Measurements from ENCODE around the gene IGHMBP2.
"Not testable (repeated sequence)": the region's sequence is repeated elsewhere in the genome, so short reads cannot be mapped to it uniquely, and the experiment has no call there.

Gene IGHMBP2

DNA sequence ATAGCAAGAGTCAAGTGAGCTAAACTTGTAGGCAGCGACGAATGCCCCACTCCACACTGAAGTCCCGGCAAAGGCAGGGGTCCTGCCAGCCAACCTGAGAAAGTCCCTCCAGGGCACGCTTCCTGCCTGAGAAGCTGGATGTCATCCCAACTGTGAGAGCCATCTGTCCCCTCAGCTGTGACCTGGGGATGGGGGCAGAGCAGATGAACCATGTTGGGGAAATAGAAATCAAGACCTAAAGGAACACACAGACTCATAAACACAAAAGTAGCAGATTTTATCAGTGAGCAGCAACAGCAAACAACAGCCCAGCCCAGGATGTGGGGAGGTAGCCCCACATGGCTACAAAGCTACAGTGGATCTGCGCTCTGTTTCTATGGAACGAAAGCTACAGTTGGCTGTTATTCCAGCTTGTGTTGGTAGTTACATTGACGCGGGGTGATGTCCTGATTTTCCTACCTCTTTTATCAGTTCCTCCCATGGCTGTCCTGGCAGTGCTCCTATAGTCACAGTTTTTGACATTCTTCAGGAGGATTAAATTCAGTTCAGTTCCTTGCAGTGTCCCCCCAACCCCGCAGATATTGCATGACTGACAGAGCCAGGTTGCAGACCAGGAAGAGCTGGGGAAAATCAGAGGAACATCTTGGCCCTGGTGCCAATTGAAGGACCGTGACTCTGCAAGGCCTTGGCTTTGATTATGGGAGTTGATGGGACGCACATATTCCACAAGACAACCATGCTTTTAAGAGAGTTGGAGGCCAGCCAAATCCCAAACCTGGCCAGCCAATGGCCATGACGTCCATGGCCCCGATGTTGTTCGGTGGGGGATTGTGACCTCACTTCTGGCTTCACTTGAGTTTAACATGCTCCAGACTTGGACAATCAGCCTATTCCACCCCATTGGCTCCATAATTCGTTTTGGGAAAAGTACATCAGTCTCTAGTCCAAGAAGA, 62.5 kb downstream of the IGHMBP2 start:
- no peak for DNase-seq

DNA sequence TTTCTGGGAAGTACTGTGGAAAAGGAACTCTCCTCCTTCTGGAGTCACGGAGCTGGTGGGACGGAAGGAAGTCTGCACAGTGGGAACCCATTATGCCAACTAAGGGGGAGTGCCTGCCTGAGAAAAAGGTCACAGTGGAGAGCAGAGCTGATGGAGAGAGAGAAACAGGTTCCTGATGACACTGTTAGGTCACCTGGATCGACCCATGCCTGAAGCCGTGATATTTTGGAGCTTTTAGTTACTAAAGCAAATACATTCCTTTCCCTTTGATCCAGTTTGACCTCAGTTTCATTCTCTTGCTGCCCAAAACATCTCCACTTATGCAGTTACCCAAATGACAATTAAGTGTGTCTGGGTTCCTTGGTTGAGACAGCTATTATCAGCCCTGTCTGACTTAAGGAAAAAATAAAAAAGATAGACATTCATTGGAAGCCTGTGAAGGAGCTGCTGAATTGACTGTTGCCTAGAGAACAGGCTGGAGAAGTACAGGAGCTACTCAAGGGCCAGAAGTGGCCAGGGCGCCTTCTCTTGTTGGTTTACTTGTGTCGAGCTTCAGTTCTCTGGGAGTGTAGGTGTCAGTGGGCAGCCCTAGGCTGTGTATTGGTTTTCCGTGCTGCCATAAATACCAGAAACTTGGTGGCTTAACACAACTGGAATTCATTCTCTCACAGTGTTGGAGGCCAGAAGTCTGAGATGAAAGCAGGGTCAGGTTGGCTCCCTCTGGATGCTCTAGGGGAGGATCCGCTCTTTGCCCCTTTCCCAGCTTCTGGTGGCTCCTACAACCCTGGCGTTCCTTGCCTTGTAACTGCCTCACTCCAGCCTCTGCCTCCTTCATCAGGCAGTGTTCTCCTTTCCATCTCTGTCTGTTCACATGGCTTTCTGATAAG, 63.4 kb downstream of the IGHMBP2 start:
- DNase-seq: no peak

DNA sequence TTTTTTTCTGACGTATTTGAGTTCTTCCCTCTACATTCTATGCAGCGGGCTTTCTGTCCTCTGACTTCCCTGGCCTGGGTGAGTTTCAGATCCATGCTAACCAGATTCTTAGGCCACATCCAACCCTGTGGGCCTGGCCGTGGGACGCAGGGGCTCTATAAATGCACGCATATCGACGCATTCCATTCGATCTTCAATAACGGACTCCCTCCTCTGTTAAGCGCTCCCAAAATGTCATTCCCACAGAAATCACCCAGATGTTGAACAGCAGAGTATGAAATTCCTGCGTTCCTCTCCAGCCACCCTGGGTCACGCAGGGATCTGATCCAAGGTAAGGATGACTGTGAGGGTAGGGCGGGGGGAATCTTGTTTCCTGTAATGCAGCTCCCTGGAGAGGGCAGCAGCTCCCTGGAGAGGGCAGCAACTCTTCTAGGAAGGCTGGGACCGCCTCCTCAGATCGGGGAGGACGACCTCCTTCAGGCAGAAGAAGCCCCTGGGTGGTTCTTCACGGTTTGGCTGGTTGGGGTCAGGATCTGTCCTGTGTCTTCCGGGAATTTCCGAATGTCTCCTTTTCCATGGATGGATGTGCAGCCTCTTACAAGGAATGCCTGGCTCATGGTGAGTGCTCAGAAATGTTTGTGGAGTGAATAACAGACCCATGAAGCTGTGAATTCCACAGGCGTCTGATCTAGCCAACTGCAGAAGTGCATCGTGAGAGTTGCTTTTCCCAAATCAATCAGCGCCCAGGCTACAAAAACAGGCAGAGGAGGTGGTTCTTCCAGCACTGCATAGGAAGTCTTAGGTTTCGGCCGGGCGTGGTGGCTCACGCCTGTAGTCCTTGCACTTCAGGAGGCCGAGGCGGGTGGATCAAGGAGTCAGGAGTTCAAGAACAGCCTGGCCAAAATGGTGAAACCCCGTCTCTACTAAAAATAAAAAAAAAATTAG, 64.9 kb downstream of the IGHMBP2 start:
- DNase-seq: no peak

DNA sequence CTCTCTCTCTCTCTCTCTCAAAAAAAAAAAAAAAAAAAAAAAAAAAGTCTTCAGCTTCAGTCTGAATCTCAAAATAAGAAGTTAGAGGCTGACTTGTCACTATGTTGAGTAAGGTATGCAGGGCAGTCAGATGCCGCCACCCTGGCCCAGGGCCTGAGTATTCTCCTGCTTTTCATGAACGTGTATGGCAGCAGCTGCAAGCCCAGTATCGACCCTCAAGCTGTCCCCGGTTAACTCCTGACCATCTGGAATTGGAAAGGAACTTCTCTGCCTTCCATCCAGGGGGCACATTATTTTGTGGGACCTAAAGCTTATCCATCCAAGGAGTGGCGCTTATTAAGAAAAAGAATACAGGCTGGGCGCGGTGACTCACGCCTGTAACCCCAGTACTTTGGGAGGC, 65.7 kb downstream of the IGHMBP2 start:
- no peak for DNase-seq

DNA sequence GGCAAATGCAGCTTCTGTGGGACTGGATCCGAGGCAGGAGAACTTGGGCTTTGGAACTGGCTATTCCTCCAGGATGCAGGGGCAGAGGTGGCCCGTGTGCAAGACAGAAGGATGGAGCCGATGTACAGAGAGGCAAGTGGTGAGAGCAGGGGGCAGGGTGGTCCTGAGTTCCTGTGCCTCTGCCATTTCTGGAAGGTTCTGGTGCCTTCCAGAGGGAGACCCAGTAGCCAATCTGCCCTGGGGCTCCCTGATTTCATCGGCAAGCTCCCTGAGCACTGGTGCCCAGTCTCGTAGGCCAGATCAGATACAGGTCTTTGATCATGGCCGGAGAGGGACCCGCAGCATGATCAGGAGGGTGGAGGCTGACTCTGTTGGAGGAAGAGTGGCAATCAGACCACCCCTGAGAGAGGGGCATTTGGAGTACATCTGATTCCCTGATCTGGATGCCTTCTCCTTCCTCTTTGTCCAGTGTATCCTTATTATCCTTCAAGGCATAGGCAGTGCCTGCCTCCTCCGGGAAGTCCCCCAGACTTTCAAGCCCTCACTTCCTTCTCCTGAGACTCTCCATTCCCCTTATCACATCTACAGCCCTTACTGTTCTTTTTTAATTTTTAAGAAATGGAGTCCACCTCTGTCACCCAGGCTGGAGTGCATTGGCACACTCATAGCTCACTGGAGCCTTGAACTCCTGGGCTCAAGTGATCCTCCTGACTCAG, 67.4 kb downstream of the IGHMBP2 start:
- no peak for DNase-seq

DNA sequence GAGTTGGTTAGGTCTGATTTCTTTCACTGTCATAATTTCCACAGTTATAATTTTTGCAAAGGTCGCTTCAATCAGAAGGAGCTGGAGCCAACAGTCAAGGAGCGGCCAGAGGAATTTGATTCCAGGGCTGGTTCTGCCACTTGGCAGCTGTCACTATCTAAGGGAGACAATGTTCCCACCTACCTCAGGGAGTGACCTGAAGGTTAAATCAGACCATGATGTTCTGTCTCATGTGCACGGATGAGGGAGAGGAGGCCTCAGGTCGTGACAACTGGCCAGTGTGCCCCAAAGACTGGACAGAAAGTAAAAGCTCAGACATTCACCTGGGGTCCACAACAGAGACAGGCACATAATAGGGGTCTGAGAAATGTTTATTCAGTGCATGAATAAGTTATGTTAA, 69.5 kb downstream of the IGHMBP2 start:
- no peak for DNase-seq

DNA sequence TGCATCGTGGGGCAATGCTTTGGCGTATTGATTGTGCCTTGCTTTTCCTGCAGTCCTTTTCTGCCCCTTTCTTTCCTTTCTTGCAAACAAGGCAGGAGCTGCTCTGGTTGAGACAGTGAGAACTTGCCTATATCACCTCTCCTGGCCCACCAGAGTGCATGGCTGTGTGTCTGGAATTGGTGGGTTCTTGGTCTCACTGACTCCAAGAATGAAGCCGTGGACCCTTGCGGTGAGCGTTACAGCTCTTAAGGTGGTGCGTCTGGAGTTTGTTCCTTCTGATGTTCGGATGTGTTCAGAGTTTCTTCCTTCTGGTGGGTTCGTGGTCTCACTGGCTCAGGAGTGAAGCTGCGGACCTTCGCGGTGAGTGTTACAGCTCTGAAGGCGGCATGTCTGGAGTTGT, 70.0 kb downstream of the IGHMBP2 start:
- not testable (repeated sequence) for DNase-seq

DNA sequence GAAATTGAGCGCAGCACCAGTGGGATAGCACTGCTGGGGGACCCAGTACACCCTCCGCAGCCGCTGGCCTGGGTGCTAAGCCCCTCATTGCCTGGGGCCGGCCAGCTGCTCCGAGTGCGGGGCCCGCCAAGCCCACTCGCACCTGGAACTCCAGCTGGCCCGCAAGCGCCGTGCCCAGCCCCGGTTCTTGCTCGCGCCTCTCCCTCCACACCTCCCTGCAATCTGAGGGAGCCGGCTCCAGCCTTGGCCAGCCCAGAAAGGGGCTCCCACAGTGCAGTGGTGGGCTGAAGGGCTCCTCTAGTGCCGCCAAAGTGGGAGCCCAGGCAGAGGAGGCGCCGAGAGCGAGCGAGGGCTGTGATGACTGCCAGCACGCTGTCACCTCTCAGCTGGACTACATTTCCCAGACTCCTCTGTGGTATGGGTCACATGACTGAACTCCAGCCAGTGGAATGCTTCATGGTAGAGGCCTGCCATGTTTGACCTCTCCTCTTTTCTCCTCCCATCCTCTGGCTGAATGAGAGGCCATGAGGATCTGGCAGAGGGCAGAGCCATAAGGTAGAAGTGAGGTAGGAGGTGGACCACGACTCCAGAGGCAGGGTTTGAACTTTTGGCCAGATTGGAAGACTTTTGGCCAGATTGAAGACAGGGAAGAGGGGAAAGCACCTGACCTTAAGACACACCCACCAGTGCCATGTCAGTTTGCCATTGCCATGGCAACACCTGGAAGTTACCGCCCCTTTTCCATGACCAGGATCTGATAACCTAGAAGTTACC, 70.9 kb downstream of the IGHMBP2 start:
- peak; percentile 40 for DNase-seq

DNA sequence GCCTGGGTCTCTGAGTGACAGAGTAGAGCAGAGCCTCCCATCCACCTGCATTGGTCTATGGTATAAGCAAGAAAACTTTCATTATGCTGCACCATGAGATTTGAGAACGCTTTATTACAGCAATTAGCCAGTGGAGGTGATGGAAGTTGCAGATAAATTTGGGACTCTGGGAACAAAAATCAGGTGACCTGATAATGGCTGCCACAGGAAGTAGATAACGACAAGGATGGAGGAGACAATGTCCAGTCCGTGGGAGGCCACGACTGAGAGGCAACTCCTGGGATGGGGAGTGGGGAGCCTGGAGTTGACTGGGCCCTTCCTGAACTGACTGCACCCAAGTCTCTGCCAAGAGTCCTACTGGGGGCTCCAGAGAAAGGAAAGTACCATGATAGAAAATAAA, 72.4 kb downstream of the IGHMBP2 start:
- DNase-seq: no peak

DNA sequence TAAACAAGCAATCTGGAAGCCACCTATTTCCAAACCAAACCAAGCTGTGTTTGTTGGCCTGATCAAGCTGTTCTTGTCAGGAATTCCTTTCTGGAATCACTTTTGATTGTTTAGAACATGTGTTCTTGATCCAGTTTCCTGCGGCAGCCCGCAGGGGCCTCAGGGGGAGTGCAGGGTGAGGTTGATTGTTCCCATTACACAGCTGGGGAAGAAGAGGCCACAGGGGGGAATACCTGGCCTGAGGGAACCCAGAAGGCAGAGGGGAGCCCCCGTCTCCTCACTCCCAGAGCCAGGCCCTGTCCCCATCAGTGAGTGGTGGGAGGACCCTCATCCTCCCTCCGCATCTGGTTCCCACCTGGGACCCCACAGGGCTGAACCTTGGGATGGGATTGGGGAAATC, 72.9 kb downstream of the IGHMBP2 start:
- DNase-seq: no peak

DNA sequence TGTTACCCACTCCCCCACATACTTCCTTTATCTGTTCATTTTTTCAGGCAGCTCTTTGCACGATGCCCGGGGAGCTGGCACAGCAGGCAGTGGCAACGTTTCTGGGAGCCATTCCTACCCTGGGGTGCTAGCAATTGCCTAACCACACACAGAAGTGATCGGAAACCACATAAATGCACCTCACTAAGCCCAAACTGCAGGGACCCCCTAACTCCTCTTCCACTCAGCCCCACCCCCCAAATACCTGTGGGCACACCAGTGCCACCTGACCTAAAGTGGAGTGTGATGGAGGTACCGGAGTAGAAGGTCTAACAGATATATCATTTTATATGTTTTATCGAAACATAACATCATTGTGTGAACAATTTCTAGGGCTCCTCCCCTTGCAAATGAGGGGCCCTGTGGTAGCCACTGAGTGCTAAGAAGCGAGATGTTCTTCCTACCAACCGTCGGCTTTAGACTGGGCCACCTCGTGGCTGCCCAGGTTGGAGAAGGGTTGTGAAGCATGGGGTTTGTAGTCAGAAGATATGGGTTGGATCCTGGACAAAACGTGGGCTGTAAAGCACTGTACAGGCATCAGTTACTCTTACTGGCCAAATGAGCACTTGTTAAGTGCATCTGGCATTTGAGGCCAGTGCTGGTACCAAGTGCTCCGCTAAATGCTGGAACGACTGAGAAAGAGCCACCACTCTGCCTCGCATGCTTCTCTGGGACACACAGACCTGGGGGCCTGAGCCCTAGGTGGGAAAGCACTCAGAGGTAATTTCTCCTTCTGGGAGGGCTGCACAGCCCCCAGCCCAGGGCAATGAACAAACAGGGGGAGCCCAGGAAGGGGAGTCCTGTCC, 74.3 kb downstream of the IGHMBP2 start:
- DNase-seq: no peak

DNA sequence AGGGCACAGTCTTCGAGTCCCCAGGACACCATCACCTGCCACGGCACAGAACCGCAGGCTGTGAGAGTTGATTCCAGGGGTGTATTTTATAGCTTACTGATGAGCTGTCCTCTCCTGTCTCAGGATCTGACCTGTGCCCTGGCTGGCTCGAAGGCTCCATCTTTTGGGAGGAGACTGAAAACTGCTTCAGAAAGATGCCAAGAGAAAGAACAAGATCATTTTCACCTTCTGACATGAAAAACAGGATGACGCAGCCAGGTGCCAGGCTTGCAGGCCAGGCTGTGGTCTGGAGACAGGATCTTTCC, 74.9 kb downstream of the IGHMBP2 start:
- no peak for DNase-seq

DNA sequence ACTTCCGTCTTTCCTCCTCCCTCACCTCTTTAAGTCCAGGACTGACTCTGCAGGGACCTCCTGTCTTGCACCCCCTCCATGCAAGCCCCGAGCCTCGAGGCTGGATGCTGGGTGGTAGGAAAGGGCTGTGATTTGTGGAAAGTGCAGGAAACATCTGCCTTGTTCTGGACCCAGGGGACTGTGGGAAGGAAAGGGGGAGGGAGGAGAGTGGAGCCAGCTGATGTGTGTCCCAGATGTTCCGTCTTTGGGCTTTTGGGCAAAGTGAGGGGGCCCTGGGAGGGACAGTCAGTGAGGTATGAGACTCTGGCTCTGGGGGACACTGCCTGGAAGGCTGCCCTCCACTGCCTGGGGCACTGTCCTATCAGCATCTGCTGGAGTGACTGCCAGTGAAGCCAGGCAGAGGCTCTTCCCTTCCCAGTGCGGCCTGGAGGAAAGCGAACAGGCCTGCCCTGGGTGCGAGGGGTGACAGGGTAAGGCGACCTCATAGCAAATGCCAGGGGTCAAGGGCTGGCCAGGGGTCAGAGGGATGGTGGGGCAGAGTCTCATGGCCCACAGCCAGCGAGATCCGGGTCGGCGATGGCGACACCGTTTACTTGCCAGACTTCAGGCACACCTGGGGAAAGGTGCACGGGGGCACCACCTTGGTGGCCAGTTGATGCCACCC, 75.4 kb downstream of the IGHMBP2 start:
- DNase-seq: no peak

DNA sequence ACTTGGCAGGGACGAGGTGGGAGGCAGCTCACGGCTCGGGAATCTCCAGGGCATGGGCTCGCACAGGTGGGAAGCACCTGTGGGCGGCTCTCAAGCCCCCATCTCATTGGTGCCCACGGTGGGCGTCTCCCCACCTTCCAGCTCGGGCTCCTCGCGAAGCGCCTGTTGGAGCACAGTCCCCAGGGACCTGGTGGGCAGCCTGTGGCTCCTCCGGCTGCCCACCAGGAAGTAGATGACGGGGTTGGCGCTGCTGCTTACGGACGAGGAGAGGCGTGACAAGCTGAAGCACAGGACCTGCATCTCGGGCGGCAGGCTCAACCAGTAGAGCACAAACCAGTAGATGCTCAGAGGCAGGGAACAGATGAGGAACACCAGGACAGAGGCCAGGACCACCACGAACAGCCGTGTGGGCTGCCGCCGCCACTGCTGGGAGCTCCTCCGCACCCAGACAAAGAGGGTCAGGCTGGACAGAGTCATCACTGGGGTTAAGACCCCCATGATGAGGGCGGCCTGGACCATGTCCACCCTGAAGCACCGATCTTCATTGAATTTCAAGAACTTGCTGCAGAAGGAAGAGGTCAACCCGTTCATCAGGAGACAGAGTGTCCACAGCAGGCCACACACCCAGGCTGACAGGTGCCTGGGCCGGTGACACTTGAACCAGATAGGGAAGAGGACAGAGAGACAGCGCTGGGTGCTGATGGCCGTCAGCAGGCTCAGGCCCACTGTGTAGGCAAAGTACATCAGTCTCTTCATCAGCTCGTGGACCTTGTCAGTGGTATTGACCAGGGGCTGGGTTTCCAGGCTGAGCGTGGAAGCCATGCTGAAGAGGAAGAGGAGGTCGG, 76.5 kb downstream of the IGHMBP2 start:
- no peak for DNase-seq

DNA sequence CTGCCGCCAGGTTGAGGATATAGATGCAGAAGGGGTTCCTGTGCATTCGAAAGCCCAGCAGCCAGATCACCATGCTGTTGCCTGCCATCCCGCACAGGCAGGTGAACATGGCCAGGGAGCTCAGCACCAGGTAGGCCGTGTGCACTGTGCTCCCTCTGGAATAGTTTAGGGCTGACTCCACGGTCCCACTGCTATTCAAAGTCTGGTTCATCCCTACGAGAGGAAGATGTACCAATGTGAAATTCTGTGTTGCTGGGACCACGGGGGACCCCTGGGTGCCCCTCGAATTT, 77.0 kb downstream of the IGHMBP2 start, which contains the start of gene MRGPRD:
Gene MRGPRD, minus strand, starts transcription at position 211 of the 290 bp plus-strand sequence. Its CDS starts 0 bp downstream, at position 211.
- no peak for DNase-seq

DNA sequence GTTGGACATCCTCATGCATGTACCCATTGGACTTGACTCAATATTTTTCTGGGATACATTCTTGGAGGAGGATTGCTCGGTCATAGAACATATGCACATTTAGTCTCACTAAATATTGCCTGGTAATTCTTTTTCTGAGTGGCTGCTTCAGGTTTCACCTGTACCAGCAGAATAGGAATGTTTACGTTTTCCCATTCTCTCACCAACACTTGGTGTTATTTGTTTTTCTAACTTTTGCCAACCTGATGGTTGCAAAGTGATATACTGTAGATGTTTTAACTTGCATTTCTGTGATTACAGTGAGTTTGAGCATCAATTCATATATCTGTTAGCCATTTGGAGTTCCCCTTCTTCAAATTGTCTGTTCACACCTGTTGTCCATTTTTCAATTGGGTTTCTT, 78.4 kb downstream of the IGHMBP2 start:
- DNase-seq: no peak

DNA sequence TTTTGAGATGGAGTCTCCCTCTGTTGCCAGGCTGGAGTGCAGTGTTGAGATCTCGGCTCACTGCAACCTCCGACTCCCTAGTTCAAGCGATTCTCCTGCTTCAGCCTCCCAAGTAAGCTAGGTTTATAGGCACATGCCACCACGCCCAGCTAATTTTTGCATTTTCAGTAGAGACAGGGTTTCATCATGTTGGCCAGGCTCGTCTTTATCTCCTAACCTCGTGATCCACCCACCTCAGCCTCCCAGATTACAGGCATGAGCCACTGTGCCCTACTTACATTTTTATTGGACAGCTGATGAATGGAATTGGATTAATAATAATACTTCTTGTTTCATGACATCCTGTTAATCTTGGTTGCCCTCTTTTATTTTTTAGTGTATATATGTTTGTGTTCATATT, 80.1 kb downstream of the IGHMBP2 start:
- DNase-seq: no peak

DNA sequence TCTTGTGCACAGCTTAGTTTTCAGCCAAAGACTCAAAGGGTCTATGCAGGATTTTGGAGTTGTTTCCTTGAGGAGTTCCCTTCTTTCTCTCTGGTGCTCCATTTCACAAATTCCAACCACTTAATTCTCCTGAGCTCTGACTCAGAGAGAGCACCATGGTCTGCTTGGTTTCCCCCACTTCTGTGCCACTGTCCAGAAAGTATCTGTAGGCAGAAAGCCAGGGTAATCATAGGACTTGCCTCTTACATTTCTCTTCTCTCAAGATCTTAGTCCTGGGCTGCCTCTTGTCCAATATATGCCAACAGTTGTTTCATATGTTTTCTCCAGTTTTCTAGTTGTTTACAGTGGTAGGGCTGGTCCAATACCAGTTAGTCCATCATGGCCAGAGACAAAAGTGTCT, 83.5 kb downstream of the IGHMBP2 start:
- no peak for DNase-seq

DNA sequence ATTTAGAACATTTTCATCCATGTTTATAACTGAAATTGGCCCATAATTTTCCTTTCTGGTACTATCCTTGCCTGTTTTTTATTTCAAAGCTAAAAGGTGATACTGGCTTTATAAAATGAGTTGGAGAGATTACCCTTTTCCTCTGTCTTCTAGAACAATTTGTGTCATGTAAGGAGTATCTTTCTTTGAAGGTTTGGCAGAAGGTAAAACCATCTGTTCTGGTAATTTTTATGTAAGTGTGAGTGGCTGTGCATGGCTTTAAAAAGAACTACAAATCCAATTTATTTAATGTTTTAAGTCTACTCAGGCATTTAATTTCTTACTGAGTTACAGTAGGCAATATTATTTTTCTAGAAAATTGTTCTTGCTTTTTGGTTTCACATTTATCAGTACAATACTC, 84.8 kb downstream of the IGHMBP2 start:
- no peak for DNase-seq
